Progenitor cell of endocrine pancreas (in vitro differentiated cells): ENCODE data around the gene PAH. TPM values are rescaled to one million over a fixed set of nuclear protein-coding genes. Genes with fewer than 3 reads are reported as not detected.

Source experiments
- DNase-seq: peaks from one replicate; pipeline ENCODE4 v3.0.0; 2021; ENCODE audit warnings: low spot score; ENCODE audit not compliant: unreplicated experiment
- H3K27ac Mint-ChIP-seq: 2 replicates; pipeline ENCODE4 v1.8.0; 2021; ENCODE audit warnings: mild to moderate bottlenecking, moderate library complexity, mixed read lengths
- H3K27me3 Mint-ChIP-seq: 2 replicates; pipeline ENCODE4 v1.8.0; 2021; ENCODE audit warnings: mixed read lengths
- H3K36me3 Mint-ChIP-seq: 2 replicates; pipeline ENCODE4 v1.8.0; 2022; ENCODE audit warnings: mixed read lengths; ENCODE audit not compliant: insufficient read depth
- H3K4me1 Mint-ChIP-seq: 2 replicates; pipeline ENCODE4 v1.8.0; 2021; ENCODE audit warnings: low read depth, mixed read lengths
- H3K4me3 Mint-ChIP-seq: 2 replicates; pipeline ENCODE4 v1.8.0; 2021; ENCODE audit warnings: low read depth, mild to moderate bottlenecking, moderate library complexity, mixed read lengths
- H3K9me3 Mint-ChIP-seq: 2 replicates; pipeline ENCODE4 v1.8.0; 2021; ENCODE audit warnings: low read depth, mixed read lengths
- total RNA-seq: library from RNA; stranded (reverse); gene quantifications from 2 replicates; pipeline ENCODE4 v1.2.1, GENCODE V29; 2021
- TF ChIP-seq, protein P1 (sequence below): fragments of 200-600 bp; sonication (generic); IDR thresholded peaks from one replicate; pipeline ENCODE4 v1.5.0; 2021; ENCODE audit warnings: antibody characterized with exemption, mild to moderate bottlenecking; ENCODE audit not compliant: unreplicated experiment

PAH gene
- total RNA-seq, 1 donor from 2014 or later = 15.8 TPM

DNA sequence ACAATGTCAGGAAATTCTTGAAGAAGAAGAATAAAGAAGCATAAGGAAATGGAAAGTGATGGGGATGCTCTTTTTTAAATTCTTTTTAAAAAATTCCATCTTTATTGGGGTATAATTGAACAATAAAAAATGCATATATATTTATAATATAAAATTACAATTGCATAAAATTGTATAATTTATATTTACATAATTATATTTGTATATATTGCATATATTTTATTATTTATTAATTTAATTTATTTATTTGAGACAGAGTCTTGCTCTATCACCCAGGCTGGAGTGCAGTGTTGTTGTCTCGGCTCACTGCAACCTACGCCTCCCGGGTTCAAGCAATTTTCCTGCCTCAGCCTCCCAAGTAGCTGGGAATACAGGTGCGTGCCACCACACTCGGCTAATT lies 36.3 kb downstream of the PAH start:
- Mint-ChIP-seq H3K4me1 (peaks cover 24% of the 10 kb centered on the region), H3K36me3 (peaks cover 2% of the 10 kb centered on the region), H3K27ac (no peak overlapping the region), H3K4me3 (no peak overlapping the region), H3K9me3 (no peaks in the 10 kb centered on the region), H3K27me3 (peaks cover 37% of the 10 kb centered on the region)
- DNase-seq = no peak
- TF ChIP-seq, protein P1, sequence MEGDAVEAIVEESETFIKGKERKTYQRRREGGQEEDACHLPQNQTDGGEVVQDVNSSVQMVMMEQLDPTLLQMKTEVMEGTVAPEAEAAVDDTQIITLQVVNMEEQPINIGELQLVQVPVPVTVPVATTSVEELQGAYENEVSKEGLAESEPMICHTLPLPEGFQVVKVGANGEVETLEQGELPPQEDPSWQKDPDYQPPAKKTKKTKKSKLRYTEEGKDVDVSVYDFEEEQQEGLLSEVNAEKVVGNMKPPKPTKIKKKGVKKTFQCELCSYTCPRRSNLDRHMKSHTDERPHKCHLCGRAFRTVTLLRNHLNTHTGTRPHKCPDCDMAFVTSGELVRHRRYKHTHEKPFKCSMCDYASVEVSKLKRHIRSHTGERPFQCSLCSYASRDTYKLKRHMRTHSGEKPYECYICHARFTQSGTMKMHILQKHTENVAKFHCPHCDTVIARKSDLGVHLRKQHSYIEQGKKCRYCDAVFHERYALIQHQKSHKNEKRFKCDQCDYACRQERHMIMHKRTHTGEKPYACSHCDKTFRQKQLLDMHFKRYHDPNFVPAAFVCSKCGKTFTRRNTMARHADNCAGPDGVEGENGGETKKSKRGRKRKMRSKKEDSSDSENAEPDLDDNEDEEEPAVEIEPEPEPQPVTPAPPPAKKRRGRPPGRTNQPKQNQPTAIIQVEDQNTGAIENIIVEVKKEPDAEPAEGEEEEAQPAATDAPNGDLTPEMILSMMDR = no peak

DNA sequence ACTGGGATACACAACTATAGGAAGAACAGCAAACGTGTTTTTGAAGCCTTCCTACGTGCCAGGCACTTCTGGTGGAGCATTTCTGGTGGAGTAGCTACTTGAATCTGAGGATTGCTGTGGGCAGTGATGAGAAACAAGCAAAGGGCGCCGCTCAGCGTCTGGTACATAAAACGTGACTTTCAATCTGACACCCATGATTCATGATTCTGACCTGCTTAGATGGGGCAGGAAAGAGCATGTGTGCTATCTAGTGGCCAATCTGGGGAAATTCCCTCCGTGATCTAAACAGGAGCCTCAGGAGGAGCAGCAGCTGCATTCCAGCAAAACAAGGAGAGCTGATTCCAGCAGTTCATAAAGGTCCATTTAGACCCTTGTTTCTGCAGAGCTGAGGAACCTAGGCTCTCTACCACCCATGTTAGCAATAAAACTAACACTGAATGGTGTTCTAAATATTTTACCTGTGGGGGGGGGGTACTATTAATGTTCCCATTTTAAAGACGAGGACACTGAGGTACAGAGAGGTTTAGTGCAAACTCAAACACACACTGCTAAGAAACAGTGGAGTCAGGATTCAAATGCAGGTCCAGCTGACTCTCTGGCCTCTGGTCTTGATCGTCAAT lies 37.8 kb downstream of the PAH start:
- no peak overlapping the region for H3K4me3 Mint-ChIP-seq
- no peak for DNase-seq
- no peak overlapping the region for H3K27ac Mint-ChIP-seq
- H3K4me1 Mint-ChIP-seq = peaks cover 14% of the 10 kb centered on the region
- no peaks in the 10 kb centered on the region for H3K9me3 Mint-ChIP-seq
- TF ChIP-seq, protein P1 = peak; percentile 37
- peaks cover 48% of the 10 kb centered on the region for H3K27me3 Mint-ChIP-seq
- H3K36me3 Mint-ChIP-seq = peaks cover 2% of the 10 kb centered on the region

DNA sequence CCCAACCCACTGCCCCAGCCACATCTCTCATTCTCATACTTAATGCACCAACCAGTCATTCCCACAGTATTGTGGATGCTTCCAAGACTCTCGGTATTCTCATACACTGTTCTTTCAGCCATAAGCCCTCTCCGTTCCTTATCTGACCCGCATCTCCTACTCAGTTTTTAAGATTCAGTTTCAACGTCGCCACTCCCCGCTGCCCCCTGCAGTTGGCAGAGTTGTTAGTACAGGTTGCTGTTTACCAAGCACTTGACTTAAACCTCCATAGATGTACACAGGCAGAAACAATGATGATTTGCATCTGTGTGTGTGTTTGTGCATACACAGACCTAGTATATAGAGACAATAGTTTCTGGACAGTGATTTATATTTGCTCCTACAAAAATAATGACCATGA lies 40.2 kb downstream of the PAH start:
- peaks cover 5% of the 10 kb centered on the region for H3K4me1 Mint-ChIP-seq
- TF ChIP-seq, protein P1 = no peak

DNA sequence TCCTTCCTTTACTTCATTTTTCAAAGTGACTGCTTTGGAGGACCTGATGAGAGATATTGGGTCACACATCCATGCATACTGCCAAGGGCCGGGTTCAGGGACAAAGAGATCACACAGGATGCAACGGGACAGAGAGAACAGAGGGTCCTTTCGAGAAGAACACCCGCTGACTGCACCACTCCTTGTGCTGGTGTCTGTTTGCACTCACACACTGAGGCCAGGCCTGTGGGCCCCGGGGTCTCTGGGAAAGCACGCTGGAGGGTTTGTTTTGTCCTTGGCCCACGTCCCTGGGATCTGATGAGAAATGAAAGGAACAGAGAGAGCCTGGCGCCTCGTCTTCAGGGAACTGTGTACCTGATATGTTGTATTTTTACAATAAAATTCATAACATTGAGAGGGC lies 42.2 kb downstream of the PAH start:
- Mint-ChIP-seq H3K27ac (no peak overlapping the region), H3K9me3 (no peaks in the 10 kb centered on the region), H3K4me3 (no peak overlapping the region), H3K4me1 (peaks cover 5% of the 10 kb centered on the region), H3K27me3 (peaks cover 36% of the 10 kb centered on the region), H3K36me3 (peaks cover 2% of the 10 kb centered on the region)
- TF ChIP-seq, protein P1 = no peak
- DNase-seq = no peak

More for the DNA sequence above, 40.2 kb downstream of the PAH start:
- H3K27ac Mint-ChIP-seq = no peak overlapping the region
- H3K27me3 Mint-ChIP-seq = peaks cover 44% of the 10 kb centered on the region
- DNase-seq = no peak
- H3K36me3 Mint-ChIP-seq = peaks cover 2% of the 10 kb centered on the region
- H3K4me3 Mint-ChIP-seq = no peak overlapping the region
- H3K9me3 Mint-ChIP-seq = no peaks in the 10 kb centered on the region

DNA sequence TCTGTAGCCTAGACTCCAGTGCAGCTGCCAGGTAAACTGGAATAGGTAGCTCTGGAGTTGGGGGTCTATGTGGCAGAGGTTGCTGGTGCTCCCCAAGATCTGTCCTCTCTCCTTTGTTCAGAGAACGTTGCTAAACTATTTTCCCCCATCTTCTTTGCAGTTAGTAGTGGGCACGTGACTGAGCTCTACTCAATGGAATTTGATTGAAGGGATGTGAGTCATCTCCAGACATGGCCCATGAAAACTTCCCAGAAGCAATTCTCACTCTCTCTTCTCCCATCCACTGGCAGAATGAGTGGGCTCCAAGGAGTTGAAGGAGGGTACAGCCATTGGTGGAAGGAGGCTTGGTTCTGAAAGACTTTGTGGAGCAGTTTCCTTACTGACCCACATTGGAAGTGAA lies 44.0 kb downstream of the PAH start:
- H3K27me3 Mint-ChIP-seq = peaks cover 22% of the 10 kb centered on the region

More for the DNA sequence above, 44.0 kb downstream of the PAH start:
- peaks cover 2% of the 10 kb centered on the region for H3K4me1 Mint-ChIP-seq
- H3K27ac Mint-ChIP-seq = no peak overlapping the region
- H3K9me3 Mint-ChIP-seq = no peaks in the 10 kb centered on the region
- peaks cover 2% of the 10 kb centered on the region for H3K36me3 Mint-ChIP-seq
- no peak for DNase-seq
- H3K4me3 Mint-ChIP-seq = no peak overlapping the region
- TF ChIP-seq, protein P1 = no peak
